H9 (cell line): ENCODE measurements around the gene FLT1. TPM values are rescaled to one million over a fixed set of nuclear protein-coding genes. Genes with fewer than 3 reads are reported as not detected.

ENCODE experiments used
- DNase-seq: peaks from one replicate; pipeline ENCODE4 v3.0.0-alpha.2; 2017
- H2AFZ ChIP-seq: one replicate; pipeline ENCODE4 v1.6.1; 2013; ENCODE audit warnings: mild to moderate bottlenecking, low read length, control low read depth, moderate library complexity
- H2AK5ac ChIP-seq: 2 replicates; pipeline ENCODE4 v1.6.1; 2013; ENCODE audit warnings: low read length, control low read depth, mixed read lengths; ENCODE audit not compliant: insufficient read length
- H2BK120ac ChIP-seq: one replicate; pipeline ENCODE4 v1.6.1; 2013; ENCODE audit warnings: low read depth, mild to moderate bottlenecking, low read length, control low read depth, inconsistent platforms; ENCODE audit not compliant: poor library complexity, severe bottlenecking
- H2BK12ac ChIP-seq: 2 replicates; pipeline ENCODE4 v1.6.1; 2013; ENCODE audit warnings: low read length, control low read depth, mixed read lengths, low read depth; ENCODE audit not compliant: insufficient read length
- H2BK15ac ChIP-seq: 2 replicates; pipeline ENCODE4 v1.6.1; 2013; ENCODE audit warnings: low read depth, low read length, control low read depth
- H2BK20ac ChIP-seq: one replicate; pipeline ENCODE4 v1.6.1; 2013; ENCODE audit warnings: low read depth, mild to moderate bottlenecking, low read length, control low read depth, inconsistent platforms; ENCODE audit not compliant: poor library complexity, severe bottlenecking
- H2BK5ac ChIP-seq: 2 replicates; pipeline ENCODE4 v1.6.1; 2013; ENCODE audit warnings: low read length, control low read depth, mixed read lengths; ENCODE audit not compliant: insufficient read length
- H3K14ac ChIP-seq: 2 replicates; pipeline ENCODE4 v1.6.1; 2013; ENCODE audit warnings: low read length, control low read depth; ENCODE audit not compliant: insufficient read depth
- H3K18ac ChIP-seq: 2 replicates; pipeline ENCODE4 v1.6.1; 2013; ENCODE audit warnings: low read depth, mild to moderate bottlenecking, mixed read lengths, low read length, control low read depth; ENCODE audit not compliant: insufficient read length
- H3K23ac ChIP-seq: 2 replicates; pipeline ENCODE4 v1.6.1; 2013; ENCODE audit warnings: low read length, control low read depth, mixed read lengths, low read depth; ENCODE audit not compliant: insufficient read length
- H3K23me2 ChIP-seq: 2 replicates; pipeline ENCODE4 v1.6.1; 2013; ENCODE audit warnings: low read depth, mild to moderate bottlenecking, mixed read lengths, low read length, control low read depth; ENCODE audit not compliant: insufficient read length, poor library complexity, severe bottlenecking
- H3K27ac ChIP-seq: 2 replicates; pipeline ENCODE4 v1.5.1; 2013; ENCODE audit warnings: low read length, control low read depth, mixed read lengths, low read depth; ENCODE audit not compliant: insufficient read length
- H3K27me3 ChIP-seq: 2 replicates; pipeline ENCODE4 v1.6.1; 2013; ENCODE audit warnings: low read length, control low read depth, inconsistent platforms; ENCODE audit not compliant: insufficient read depth
- H3K4ac ChIP-seq: 2 replicates; pipeline ENCODE4 v1.6.1; 2013; ENCODE audit warnings: low read depth, mild to moderate bottlenecking, control low read depth, inconsistent platforms, low read length, moderate library complexity
- H3K4me1 ChIP-seq: 2 replicates; pipeline ENCODE4 v1.6.1; 2013; ENCODE audit warnings: low read length, control low read depth, inconsistent platforms; ENCODE audit not compliant: insufficient read depth
- H3K4me2 ChIP-seq: 2 replicates; pipeline ENCODE4 v1.6.1; 2013; ENCODE audit warnings: low read length, control low read depth, mixed read lengths; ENCODE audit not compliant: insufficient read length, insufficient read depth
- H3K56ac ChIP-seq: 2 replicates; pipeline ENCODE4 v1.6.1; 2013; ENCODE audit warnings: low read depth, mild to moderate bottlenecking, mixed read lengths, low read length, control low read depth; ENCODE audit not compliant: insufficient read length
- H3K79me1 ChIP-seq: 2 replicates; pipeline ENCODE4 v1.6.1; 2013; ENCODE audit warnings: low read depth, mild to moderate bottlenecking, moderate library complexity, low read length, control low read depth, inconsistent platforms; ENCODE audit not compliant: insufficient read depth, poor library complexity, severe bottlenecking
- H3K79me2 ChIP-seq: 2 replicates; pipeline ENCODE4 v1.6.1; 2013; ENCODE audit warnings: low read length, control low read depth, inconsistent platforms; ENCODE audit not compliant: insufficient read depth
- H3K9ac ChIP-seq: 2 replicates; pipeline ENCODE4 v1.6.1; 2013; ENCODE audit warnings: low read length, control low read depth, mixed read lengths; ENCODE audit not compliant: insufficient read length; ENCODE audit errors: extremely low read depth
- H3K9me3 ChIP-seq: one replicate; pipeline ENCODE4 v1.6.1; 2013; ENCODE audit warnings: low read depth, low read length, inconsistent platforms; ENCODE audit not compliant: control insufficient read depth
- H3T11ph ChIP-seq: one replicate; pipeline ENCODE4 v1.6.1; 2013; ENCODE audit warnings: mild to moderate bottlenecking, low read length, control low read depth, inconsistent platforms
- H4K20me1 ChIP-seq: one replicate; pipeline ENCODE4 v1.6.1; 2013; ENCODE audit not compliant: control insufficient read depth, insufficient read length, insufficient read depth
- H4K5ac ChIP-seq: 2 replicates; pipeline ENCODE4 v1.6.1; 2013; ENCODE audit warnings: low read depth, mild to moderate bottlenecking, mixed read lengths, low read length, control low read depth; ENCODE audit not compliant: insufficient read length
- H4K8ac ChIP-seq: replicated peaks from 2 replicates; pipeline ENCODE4 v1.6.1; 2013; ENCODE audit warnings: low read length, control low read depth, mixed read lengths, low read depth; ENCODE audit not compliant: insufficient read length
- H4K91ac ChIP-seq: 2 replicates; pipeline ENCODE4 v1.6.1; 2013; ENCODE audit warnings: low read depth, mild to moderate bottlenecking, moderate library complexity, mixed read lengths, low read length, control low read depth; ENCODE audit not compliant: insufficient read length
- H3K27ac Mint-ChIP-seq, 3 experiments: 2 replicates in 2 of 3; 3 replicates in 1 of 3; pipeline ENCODE4 v1.8.0; 2020 to 2021; ENCODE audit warnings: mixed read lengths in 3 of 3, mild to moderate bottlenecking in 1 of 3, moderate library complexity in 1 of 3
- H3K27me3 Mint-ChIP-seq: 2 replicates; pipeline ENCODE4 v1.8.0; 2021; ENCODE audit warnings: low read depth, mild to moderate bottlenecking, moderate library complexity, mixed read lengths
- H3K36me3 Mint-ChIP-seq, 3 experiments: 2 replicates in 2 of 3; 3 replicates in 1 of 3; pipeline ENCODE4 v1.8.0; 2020 to 2021; ENCODE audit warnings: low read depth in 3 of 3, mixed read lengths in 3 of 3; ENCODE audit not compliant: insufficient read depth in 1 of 3
- H3K4me1 Mint-ChIP-seq, 2 experiments: 2 replicates each; pipeline ENCODE4 v1.8.0; 2020; ENCODE audit warnings: mixed read lengths in 2 of 2
- H3K4me3 Mint-ChIP-seq, 2 experiments: 2 replicates in 1 of 2; 3 replicates in 1 of 2; pipeline ENCODE4 v1.8.0; 2020 to 2021; ENCODE audit warnings: mild to moderate bottlenecking in 2 of 2, mixed read lengths in 2 of 2, moderate library complexity in 1 of 2
- H3K9me3 Mint-ChIP-seq, 2 experiments: 2 replicates in 1 of 2; 3 replicates in 1 of 2; pipeline ENCODE4 v1.8.0; 2020; ENCODE audit warnings: mild to moderate bottlenecking in 2 of 2, mixed read lengths in 2 of 2, moderate library complexity in 1 of 2
- CTCF ChIP-seq: fragments of 200-600 bp; sonication (generic); conservative IDR thresholded peaks from 3 replicates; pipeline ENCODE4 v1.8.0; 2021; ENCODE audit warnings: antibody characterized with exemption, mild to moderate bottlenecking
- WGBS: extraction: QIAGEN DNeasy Blood & Tissue Kit; methylation state at CpG from one replicate; pipeline ENCODE4 v1.1.7; 2013; ENCODE audit warnings: missing lambda C conversion rate, low lambda C conversion rate, mixed read lengths; ENCODE audit not compliant: insufficient read length; ENCODE audit errors: extremely low coverage; 5-methylcytosine and 5-hydroxymethylcytosine counted together
- total RNA-seq: library from RNA; stranded (reverse); gene quantifications from 2 replicates; pipeline ENCODE4 v1.2.1, GENCODE V29; 2021

FLT1 gene
- total RNA-seq, 1 experiment from 2014 or later = 84.1 TPM

- no peak overlapping the region for H3K14ac ChIP-seq
- no peak overlapping the region for H3K18ac ChIP-seq
- H4K8ac ChIP-seq = no peak overlapping the region
- Mint-ChIP-seq H3K27ac (peak overlapping the region in 2 of 3 experiments; percentile 12 to 66; a peak in 3 of 7 replicates), H3K9me3 (no peaks in the 10 kb centered on the region), H3K4me1 (peaks cover 40 to 45% of the 10 kb centered on the region in 2 experiments), H3K27me3 (no peaks in the 10 kb centered on the region), H3K4me3 (no peak overlapping the region), H3K36me3 (peaks cover 47 to 77% (median 69%) of the 10 kb centered on the region in 3 experiments; a peak in 6 of 7 replicates)
- H3K9ac ChIP-seq = no peak overlapping the region
- H2BK15ac ChIP-seq = no peak overlapping the region
- H2AFZ ChIP-seq = no peak overlapping the region
- DNase-seq = no peak
- WGBS = 100% methylated on average over 1 of the region's 5 CpGs
- no peaks in the 10 kb centered on the region for H3K27me3 ChIP-seq
- no peaks in the 10 kb centered on the region for H3K23me2 ChIP-seq
- H2BK12ac ChIP-seq = no peak overlapping the region
- no peak overlapping the region for H4K5ac ChIP-seq
- H3K27ac ChIP-seq = no peak overlapping the region
- H3K4me2 ChIP-seq = no peak overlapping the region
- H3T11ph ChIP-seq = no peak overlapping the region
- H3K9me3 ChIP-seq = no peaks in the 10 kb centered on the region
- H3K79me1 ChIP-seq = no peaks in the 10 kb centered on the region
- no peak overlapping the region for H3K23ac ChIP-seq
- H3K4me1 ChIP-seq = peaks cover 2% of the 10 kb centered on the region; the same call in 1 of the 2 replicates
- H2BK20ac ChIP-seq = no peak overlapping the region
- H2BK5ac ChIP-seq = no peak overlapping the region
- no peak overlapping the region for H2AK5ac ChIP-seq
- TF ChIP-seq CTCF = no peak
- no peaks in the 10 kb centered on the region for H3K79me2 ChIP-seq
- H3K4ac ChIP-seq = no peak overlapping the region
- no peaks in the 10 kb centered on the region for H4K20me1 ChIP-seq
- no peak overlapping the region for H4K91ac ChIP-seq
- H2BK120ac ChIP-seq = no peak overlapping the region
- no peak overlapping the region for H3K56ac ChIP-seq
Observed at GRCh38 chr13:28392896-28393505, 101.9 kb downstream of the FLT1 start.
